ENCODE results near the gene BPNT1.

The BPNT1 gene

GRCh38 chr1:220129479-220130210 lies 40.1 kb upstream of the BPNT1 start:
- Histone ChIP-seq H3K4me3 (ENCODE audit: low read length, poor library complexity, severe bottlenecking) (no peak overlapping the region), H3K9me3 (ENCODE audit: insufficient read depth, low read depth, low read length) (no peaks in the 10 kb centered on the region), H3F3A (ENCODE audit: low read depth) (no peaks in the 10 kb centered on the region), H3K27me3 (ENCODE audit: insufficient read depth, low read length, poor library complexity, severe bottlenecking) (no peaks in the 10 kb centered on the region), H3K79me2 (ENCODE audit: insufficient read depth, low read length) (no peaks in the 10 kb centered on the region), H2AFZ (ENCODE audit: low read length) (no peak overlapping the region), H3K9ac (ENCODE audit: low read depth, low read length, poor library complexity, severe bottlenecking) (no peak overlapping the region), H3K9me2 (replicated peaks; ENCODE audit: low read depth, low read length) (no peaks in the 10 kb centered on the region), H4K20me1 (ENCODE audit: insufficient read depth, low read length, poor library complexity, severe bottlenecking) (no peaks in the 10 kb centered on the region), H3K36me3 (ENCODE audit: insufficient read depth, low read length) (peaks cover 56% of the 10 kb centered on the region), H3K4me2 (ENCODE audit: low read depth, low read length, poor library complexity, severe bottlenecking) (no peak overlapping the region), H3K4me1 (ENCODE audit: insufficient read depth, low read length, poor library complexity, severe bottlenecking) (no peaks in the 10 kb centered on the region)
- TF ChIP-seq CTCF (conservative IDR thresholded peaks at IDR 0.05; ENCODE audit: low read length), result no peak

GRCh38 chr1:220127076-220127475 lies 37.5 kb upstream of the BPNT1 start:
- Histone ChIP-seq H3K9me2 (replicated peaks; ENCODE audit: low read depth, low read length) (no peaks in the 10 kb centered on the region), H3K4me2 (ENCODE audit: low read depth, low read length, poor library complexity, severe bottlenecking) (no peak overlapping the region), H3K79me2 (ENCODE audit: insufficient read depth, low read length) (no peaks in the 10 kb centered on the region), H3K36me3 (ENCODE audit: insufficient read depth, low read length) (peaks cover 36% of the 10 kb centered on the region), H3K27me3 (ENCODE audit: insufficient read depth, low read length, poor library complexity, severe bottlenecking) (no peaks in the 10 kb centered on the region), H3K9me3 (ENCODE audit: insufficient read depth, low read depth, low read length) (no peaks in the 10 kb centered on the region), H4K20me1 (ENCODE audit: insufficient read depth, low read length, poor library complexity, severe bottlenecking) (no peaks in the 10 kb centered on the region), H3K4me3 (ENCODE audit: low read length, poor library complexity, severe bottlenecking) (no peak overlapping the region), H3K9ac (ENCODE audit: low read depth, low read length, poor library complexity, severe bottlenecking) (no peak overlapping the region), H3F3A (ENCODE audit: low read depth) (0 out of 2 replicates have a peak, but pooled peaks cover 4% of the 10 kb centered on the region), H3K4me1 (ENCODE audit: insufficient read depth, low read length, poor library complexity, severe bottlenecking) (no peaks in the 10 kb centered on the region), H2AFZ (ENCODE audit: low read length) (no peak overlapping the region)
- TF ChIP-seq CTCF (conservative IDR thresholded peaks at IDR 0.05; ENCODE audit: low read length) (no peak), EZH2phosphoT487 (IDR thresholded peaks at IDR 0.05; ENCODE audit: borderline replicate concordance) (no peak)

DNA sequence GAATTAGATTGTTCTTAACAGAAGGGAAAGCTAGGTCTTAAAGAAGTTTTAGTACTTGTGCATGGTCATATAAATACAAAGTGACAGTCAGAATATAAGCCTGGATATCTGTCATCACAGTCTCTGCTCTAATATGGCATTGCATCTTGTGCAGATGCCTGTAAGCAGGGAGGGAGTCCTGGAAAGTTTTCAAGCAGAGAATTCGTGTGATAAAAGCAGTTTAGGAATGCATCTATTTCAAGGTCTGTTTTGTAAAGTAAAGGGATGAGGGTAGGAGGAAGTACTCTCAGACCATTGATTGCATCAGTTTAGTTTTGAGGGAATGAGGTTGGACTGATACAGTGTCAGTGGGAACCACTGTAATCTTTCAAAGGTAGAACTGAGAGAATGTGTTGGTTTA lies 35.0 kb upstream of the BPNT1 start:
- Histone ChIP-seq H3K9ac (ENCODE audit: low read depth, low read length, poor library complexity, severe bottlenecking) (no peak overlapping the region), H3K4me2 (ENCODE audit: low read depth, low read length, poor library complexity, severe bottlenecking) (no peak overlapping the region), H3F3A (ENCODE audit: low read depth) (0 out of 2 replicates have a peak, but pooled peaks cover 4% of the 10 kb centered on the region), H3K9me2 (replicated peaks; ENCODE audit: low read depth, low read length) (no peaks in the 10 kb centered on the region), H4K20me1 (ENCODE audit: insufficient read depth, low read length, poor library complexity, severe bottlenecking) (no peaks in the 10 kb centered on the region), H2AFZ (ENCODE audit: low read length) (no peak overlapping the region), H3K27me3 (ENCODE audit: insufficient read depth, low read length, poor library complexity, severe bottlenecking) (no peaks in the 10 kb centered on the region), H3K4me1 (ENCODE audit: insufficient read depth, low read length, poor library complexity, severe bottlenecking) (no peaks in the 10 kb centered on the region), H3K9me3 (ENCODE audit: insufficient read depth, low read depth, low read length) (no peaks in the 10 kb centered on the region), H3K36me3 (ENCODE audit: insufficient read depth, low read length) (peaks cover 34% of the 10 kb centered on the region), H3K4me3 (ENCODE audit: low read length, poor library complexity, severe bottlenecking) (no peak overlapping the region), H3K79me2 (ENCODE audit: insufficient read depth, low read length) (no peaks in the 10 kb centered on the region)
- no peak for TF ChIP-seq EZH2phosphoT487 (IDR thresholded peaks at IDR 0.05; ENCODE audit: borderline replicate concordance)
- no peak for TF ChIP-seq CTCF (conservative IDR thresholded peaks at IDR 0.05; ENCODE audit: low read length)
